Naive thymus-derived CD4-positive, alpha-beta T cell (primary cell): ENCODE data around the gene ADAP1. TPM values are rescaled to one million over a fixed set of nuclear protein-coding genes. Genes with fewer than 3 reads are reported as not detected.
A peak's percentile ranks its signal among the peaks of the same experiment; 100 is the strongest.
"Not testable (repeated sequence)": the region's sequence is repeated elsewhere in the genome, so short reads cannot be mapped to it uniquely, and the experiment has no call there.

ENCODE experiments used
- ATAC-seq: fragments of 150-1000 bp; cut with Tn5 transposase; 2 replicates; pipeline ENCODE4 v1.10.0; 2021; ENCODE audit warnings: mild to moderate bottlenecking, moderate library complexity
- CTCF ChIA-PET: fragments of 350-600 bp; sonication (Branson Sonifier 250); formaldehyde crosslinking; loops from one replicate; lab custom pipeline; 2021; ENCODE audit warnings: antibody characterized with exemption; lab: Charles Lee
- POLR2A ChIA-PET: fragments of 350-600 bp; sonication (Branson Sonifier 250); formaldehyde crosslinking; loops from one replicate; lab custom pipeline; 2021; ENCODE audit warnings: antibody characterized with exemption, inconsistent platforms; lab: Charles Lee
- DNase-seq, 9 donors: peaks; one replicate each; pipeline versions ENCODE4 v3.0.0 to v3.0.0-alpha.2; 2020 to 2022; ENCODE audit warnings: mixed read lengths in 1 of 9
- H3K27ac ChIP-seq: one replicate; pipeline ENCODE4 v1.7.0; 2013; ENCODE audit warnings: mild to moderate bottlenecking, low read depth, low read length, moderate library complexity
- H3K27me3 ChIP-seq, 2 donors: one replicate each; pipeline ENCODE4 v1.7.0; 2013; ENCODE audit warnings: low read length in 2 of 2, mild to moderate bottlenecking in 2 of 2, moderate library complexity in 2 of 2; ENCODE audit not compliant: control insufficient read depth in 2 of 2, insufficient read depth in 2 of 2
- H3K36me3 ChIP-seq, 3 experiments: 1 replicate in 2 of 3; 2 replicates in 1 of 3; pipeline ENCODE4 v1.7.0; 2013; ENCODE audit warnings: low read length in 3 of 3, mild to moderate bottlenecking in 3 of 3, moderate library complexity in 1 of 3; ENCODE audit not compliant: insufficient read depth in 3 of 3, control insufficient read depth in 2 of 3
- H3K4me1 ChIP-seq, 2 donors: one replicate each; pipeline ENCODE4 v1.7.0; 2013; ENCODE audit warnings: low read length in 2 of 2, mild to moderate bottlenecking in 2 of 2, moderate library complexity in 1 of 2; ENCODE audit not compliant: control insufficient read depth in 2 of 2, insufficient read depth in 2 of 2
- H3K4me3 ChIP-seq: 2 replicates; pipeline ENCODE4 v1.7.0; 2013; ENCODE audit warnings: mild to moderate bottlenecking, low read length
- H3K9me3 ChIP-seq, 3 experiments: 1 replicate in 2 of 3; 2 replicates in 1 of 3; pipeline ENCODE4 v1.7.0; 2013; ENCODE audit warnings: low read length in 3 of 3; ENCODE audit not compliant: control insufficient read depth in 2 of 3
- H3K27ac Mint-ChIP-seq, 9 donors: one replicate each; pipeline ENCODE4 v1.8.0; 2020 to 2022; ENCODE audit warnings: mixed read lengths in 9 of 9, mild to moderate bottlenecking in 8 of 9, moderate library complexity in 5 of 9, inconsistent platforms in 2 of 9
- H3K27me3 Mint-ChIP-seq, 5 donors: one replicate each; pipeline ENCODE4 v1.8.0; 2021 to 2022; ENCODE audit warnings: mixed read lengths in 5 of 5, mild to moderate bottlenecking in 1 of 5
- H3K36me3 Mint-ChIP-seq, 5 donors: one replicate each; pipeline ENCODE4 v1.8.0; 2020 to 2022; ENCODE audit warnings: mixed read lengths in 5 of 5, mild to moderate bottlenecking in 3 of 5, inconsistent platforms in 1 of 5
- H3K4me1 Mint-ChIP-seq, 7 donors: one replicate each; pipeline ENCODE4 v1.8.0; 2020 to 2022; ENCODE audit warnings: mixed read lengths in 7 of 7, mild to moderate bottlenecking in 3 of 7, inconsistent platforms in 1 of 7
- H3K4me3 Mint-ChIP-seq, 10 donors: one replicate each; pipeline ENCODE4 v1.8.0; 2020 to 2022; ENCODE audit warnings: mild to moderate bottlenecking in 10 of 10, mixed read lengths in 10 of 10, moderate library complexity in 6 of 10, inconsistent platforms in 2 of 10
- H3K9me3 Mint-ChIP-seq, 11 donors: one replicate each; pipeline ENCODE4 v1.8.0; 2020 to 2022; ENCODE audit warnings: mixed read lengths in 11 of 11, mild to moderate bottlenecking in 4 of 11, inconsistent platforms in 1 of 11, moderate library complexity in 1 of 11
- intact Hi-C, 2 donors: fragments of 100-400 bp; cut with micrococcal nuclease; formaldehyde crosslinking; loops; one replicate each; pipeline ENCODE4 v1.15.1; 2023
- polyA plus RNA-seq, 2 donors: library from polyadenylated mRNA; unstranded; fragments of 300-500 nt; fragmentation: Illumina TruSeq; gene quantifications; one replicate each; pipeline ENCODE4 v1.2.3, GENCODE V29; 2021
- total RNA-seq, 6 experiments: library from RNA in 5 of 6; stranded (reverse) in 5 of 6; gene quantifications; 1 replicate in 5 of 6; 2 replicates in 1 of 6; pipeline ENCODE4 v1.2.3 and lab custom pipeline; 2021 to 2026

The ADAP1 gene, protein sequence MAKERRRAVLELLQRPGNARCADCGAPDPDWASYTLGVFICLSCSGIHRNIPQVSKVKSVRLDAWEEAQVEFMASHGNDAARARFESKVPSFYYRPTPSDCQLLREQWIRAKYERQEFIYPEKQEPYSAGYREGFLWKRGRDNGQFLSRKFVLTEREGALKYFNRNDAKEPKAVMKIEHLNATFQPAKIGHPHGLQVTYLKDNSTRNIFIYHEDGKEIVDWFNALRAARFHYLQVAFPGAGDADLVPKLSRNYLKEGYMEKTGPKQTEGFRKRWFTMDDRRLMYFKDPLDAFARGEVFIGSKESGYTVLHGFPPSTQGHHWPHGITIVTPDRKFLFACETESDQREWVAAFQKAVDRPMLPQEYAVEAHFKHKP
- 10 to 100 TPM in 3 of 5 experiments, 1 to 10 TPM in 2; 5.0 to 68.6 (median 17.3) TPM for total RNA-seq
- 1 to 10 TPM; 3.8 to 5.5 TPM for polyA plus RNA-seq
- 3.5 reads per million, percentile 18 among the genes with 10 or more reads in this experiment for total RNA-seq (lab: John Stamatoyannopoulos, UW)

DNA sequence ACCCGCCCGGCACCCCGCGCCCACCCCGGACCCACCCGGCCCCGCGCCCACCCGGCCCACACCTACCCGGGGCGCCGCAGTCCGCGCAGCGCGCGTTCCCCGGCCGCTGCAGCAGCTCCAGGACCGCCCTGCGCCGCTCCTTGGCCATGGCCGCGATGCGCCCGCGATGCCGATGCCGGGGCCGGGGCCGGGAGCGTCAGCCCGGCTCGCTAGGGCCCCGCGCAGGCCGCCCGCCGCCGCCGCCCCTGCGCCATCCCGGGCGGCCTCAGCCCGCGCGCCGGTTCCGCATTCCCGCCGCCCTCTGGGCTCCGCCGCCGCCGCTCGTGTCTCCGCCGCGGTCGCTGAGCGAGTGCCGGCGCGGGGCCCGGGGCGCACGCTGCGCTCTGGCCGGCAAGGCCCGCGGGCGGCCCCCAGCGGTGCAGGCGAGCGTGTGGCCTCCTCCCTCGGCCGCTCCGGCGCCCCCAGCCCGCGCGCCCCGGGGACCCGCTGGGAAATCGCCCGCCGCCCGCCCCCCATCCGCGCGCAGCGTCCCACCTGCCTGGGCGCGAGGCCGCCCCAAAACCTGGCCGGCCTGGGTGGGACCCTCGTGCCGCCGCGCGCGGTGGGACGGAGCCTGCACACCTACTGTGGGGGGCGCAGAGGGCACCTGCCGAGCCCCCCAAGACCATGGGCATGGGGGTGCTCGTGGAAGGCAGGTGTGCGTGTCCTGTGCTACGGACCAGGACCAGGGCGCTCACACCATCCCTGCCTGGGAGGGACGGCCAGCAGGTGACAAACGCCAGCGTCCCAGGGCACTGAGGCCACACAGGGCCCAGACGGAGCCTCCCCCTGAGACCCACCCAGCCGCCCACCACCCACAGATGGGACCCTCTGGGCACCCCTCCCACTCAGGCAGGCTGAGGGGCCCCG lies at the start of gene ADAP1:
Gene ADAP1 (minus strand): TSS at position 351 of the 909 bp plus-strand sequence. CDS start 203 bp downstream, at position 148.
- H3K4me3 ChIP-seq, result no peak within 1 kb of the TSS
- Mint-ChIP-seq H3K4me1 (peaks cover 0 to 12% (median 0%) of the 10 kb centered on the region in 7 donors), H3K9me3 (no peaks in the 10 kb centered on the region), H3K36me3 (peaks cover 0 to 2% (median 0%) of the 10 kb centered on the region in 5 donors), H3K27me3 (peaks cover 0 to 13% (median 8%) of the 10 kb centered on the region in 5 donors), H3K27ac (peak within 1 kb of the TSS in 2 of 9 donors; percentile 32 to 33), H3K4me3 (peak within 1 kb of the TSS; percentile 51 to 86 (median 65))
- H3K4me1 ChIP-seq, result no peaks in the 10 kb centered on the region
- no peak within 1 kb of the TSS for H3K27ac ChIP-seq
- H3K36me3 ChIP-seq, result no peaks in the 10 kb centered on the region
- peak in 7 of 9 donors; percentile 41 to 76 (median 56) for DNase-seq
- ATAC-seq, result peak; percentile 84
- no peaks in the 10 kb centered on the region for H3K27me3 ChIP-seq
- CTCF ChIA-PET, result interaction anchor here (0.6 kb wide), 1 partner anchor 47 kb away, joined by 3 read pairs; no protein-coding TSS in a partner anchor
- POLR2A ChIA-PET, result interaction anchor here (1.3 kb wide), 1 partner anchor 46 kb away, joined by 3 read pairs; no protein-coding TSS in a partner anchor
- H3K9me3 ChIP-seq, result no peaks in the 10 kb centered on the region
- intact Hi-C loops, result loop anchor here (1.0 to 5.0 kb wide), 5 partner anchors 31 to 632 kb away; no protein-coding TSS in a partner anchor

- H3K9me3 Mint-ChIP-seq, H3K4me3 ChIP-seq, ATAC-seq, H3K36me3 Mint-ChIP-seq, H3K27me3 ChIP-seq, DNase-seq, H3K27ac ChIP-seq, H3K9me3 ChIP-seq, H3K4me1 Mint-ChIP-seq, H3K4me3 Mint-ChIP-seq, CTCF ChIA-PET, H3K4me1 ChIP-seq, POLR2A ChIA-PET, intact Hi-C loops, H3K27me3 Mint-ChIP-seq, H3K27ac Mint-ChIP-seq: not testable (repeated sequence)
- peaks cover 0 to 26% (median 0%) of the 10 kb centered on the region in 3 experiments for H3K36me3 ChIP-seq
Measured at GRCh38 chr7:1002445-1002844, 48.0 kb upstream of the ADAP1 start.

DNA sequence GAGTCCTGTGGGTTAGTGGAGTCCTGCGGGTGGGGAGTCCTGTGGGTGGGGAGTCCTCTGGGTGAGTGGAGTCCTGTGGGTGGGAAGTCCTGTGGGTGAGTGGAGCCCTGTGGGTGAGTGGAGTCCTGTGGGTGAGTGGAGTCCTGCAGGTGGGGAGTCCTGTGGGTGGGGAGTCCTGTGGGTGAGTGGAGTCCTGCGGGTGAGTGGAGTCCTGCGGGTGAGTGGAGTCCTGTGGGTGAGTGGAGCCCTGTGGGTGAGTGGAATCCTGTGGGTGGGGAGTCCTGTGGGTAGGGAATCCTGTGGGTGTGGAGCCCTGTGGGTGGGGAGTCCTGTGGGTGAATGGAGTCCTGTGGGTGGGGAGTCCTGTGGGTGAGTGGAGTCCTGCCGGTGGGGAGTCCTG lies 47.5 kb upstream of the ADAP1 start:
- H3K27ac Mint-ChIP-seq, H3K4me3 ChIP-seq, DNase-seq, H3K36me3 Mint-ChIP-seq, H3K4me1 ChIP-seq, H3K9me3 ChIP-seq, ATAC-seq, intact Hi-C loops, POLR2A ChIA-PET, H3K27me3 ChIP-seq, CTCF ChIA-PET, H3K27ac ChIP-seq, H3K27me3 Mint-ChIP-seq, H3K4me3 Mint-ChIP-seq, H3K9me3 Mint-ChIP-seq, H3K4me1 Mint-ChIP-seq: not testable (repeated sequence)
- peaks cover 0 to 26% (median 0%) of the 10 kb centered on the region in 3 experiments for H3K36me3 ChIP-seq

GRCh38 chr7:1001069-1001770 lies 46.7 kb upstream of the ADAP1 start:
- H3K9me3 ChIP-seq, H3K4me1 ChIP-seq, H3K4me1 Mint-ChIP-seq, H3K4me3 Mint-ChIP-seq, H3K27me3 ChIP-seq, CTCF ChIA-PET, ATAC-seq, H3K36me3 Mint-ChIP-seq, POLR2A ChIA-PET, H3K9me3 Mint-ChIP-seq, DNase-seq, intact Hi-C loops, H3K4me3 ChIP-seq, H3K27me3 Mint-ChIP-seq, H3K27ac ChIP-seq: not testable (repeated sequence)
- H3K36me3 ChIP-seq, result peaks cover 0 to 28% (median 0%) of the 10 kb centered on the region in 3 experiments
- peak overlapping the region in 1 of 9 donors; percentile 33 for H3K27ac Mint-ChIP-seq

GRCh38 chr7:999941-1000935 lies 45.8 kb upstream of the ADAP1 start:
- no peaks in the 10 kb centered on the region for H3K9me3 Mint-ChIP-seq
- Histone ChIP-seq H3K27me3 (no peaks in the 10 kb centered on the region), H3K36me3 (peaks cover 0 to 34% (median 0%) of the 10 kb centered on the region in 3 experiments), H3K4me3 (no peak overlapping the region), H3K4me1 (no peaks in the 10 kb centered on the region), H3K9me3 (no peaks in the 10 kb centered on the region), H3K27ac (no peak overlapping the region)
- H3K4me3 Mint-ChIP-seq, result no peak overlapping the region
- DNase-seq (no peak), ATAC-seq (peak; percentile 24)
- ChIA-PET POLR2A (no interaction called here), CTCF (interaction anchor here (2.4 kb wide), 1 partner anchor 65 kb away, joined by 11 read pairs; no protein-coding TSS in a partner anchor)
- intact Hi-C loops, result no loop called here
- H3K36me3 Mint-ChIP-seq, result peaks cover 0 to 3% (median 0%) of the 10 kb centered on the region in 5 donors
- H3K4me1 Mint-ChIP-seq, result peaks cover 0 to 4% (median 0%) of the 10 kb centered on the region in 7 donors
- H3K27me3 Mint-ChIP-seq, result no peaks in the 10 kb centered on the region
- no peak overlapping the region for H3K27ac Mint-ChIP-seq
